Measurements from ENCODE around the gene SGK1.

DNA sequence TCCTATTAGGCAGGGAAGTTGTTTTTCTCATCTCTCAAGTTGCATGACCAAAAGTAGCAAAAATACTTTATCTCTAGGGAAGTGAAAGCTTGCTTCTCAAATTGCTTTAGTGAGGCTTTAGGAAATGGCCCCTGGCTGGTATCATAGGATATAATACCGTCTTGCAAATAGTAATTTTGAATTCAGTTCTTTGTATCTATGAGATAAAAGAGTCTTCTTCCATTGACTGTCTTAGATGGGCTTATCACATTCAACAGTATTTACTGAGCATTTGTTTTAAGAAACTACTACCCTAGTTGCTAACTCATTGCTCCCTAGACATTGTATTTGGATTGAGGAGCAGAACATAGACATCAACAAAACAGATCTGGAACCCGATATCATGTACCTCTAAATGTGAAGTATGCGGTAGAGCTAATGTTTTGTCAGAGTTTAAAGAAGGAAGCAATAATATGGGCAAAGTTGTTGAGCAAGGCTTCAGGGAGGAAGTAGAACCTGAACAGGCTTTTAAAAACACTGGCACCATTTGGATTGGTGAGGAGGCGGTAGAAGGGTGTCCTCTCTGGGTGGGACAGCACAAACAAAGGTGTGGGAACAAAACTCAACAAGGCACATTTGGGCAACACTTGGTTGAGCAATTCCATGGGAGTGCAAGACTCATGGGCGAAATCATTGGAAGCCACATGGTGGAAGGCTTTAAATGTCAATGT is 101.5 kb downstream of the SGK1 start:
- TF ChIP-seq POLR2AphosphoS5 (IDR thresholded peaks at IDR 0.05; ENCODE audit: borderline replicate concordance, low read depth, low read length) (no peak), EZH2 (IDR thresholded peaks at IDR 0.05) (no peak), FOXP2 (optimal IDR thresholded peaks at IDR 0.05; ENCODE audit: control extremely low read depth, extremely low read length, insufficient read depth) (no peak)
